Effector memory CD4-positive, alpha-beta T cell (primary cell): ENCODE results near the gene FOXN3.

Experiments
- DNase-seq, 3 donors: peaks; one replicate each; pipeline ENCODE4 v3.0.0-alpha.2; 2020
- H3K27ac ChIP-seq: 2 replicates; pipeline ENCODE4 v1.7.0; 2013; ENCODE audit warnings: mild to moderate bottlenecking, low read length, moderate library complexity; ENCODE audit not compliant: insufficient read depth, poor library complexity, severe bottlenecking
- H3K27me3 ChIP-seq: replicated peaks from 2 replicates; pipeline ENCODE4 v1.7.0; 2013; ENCODE audit warnings: mild to moderate bottlenecking, low read length; ENCODE audit not compliant: insufficient read depth, control insufficient read depth, poor library complexity, severe bottlenecking
- H3K36me3 ChIP-seq: 2 replicates; pipeline ENCODE4 v1.7.0; 2013; ENCODE audit warnings: mild to moderate bottlenecking, low read length, moderate library complexity; ENCODE audit not compliant: control insufficient read depth, insufficient read depth
- H3K4me1 ChIP-seq: 2 replicates; pipeline ENCODE4 v1.7.0; 2013; ENCODE audit warnings: low read length, mild to moderate bottlenecking; ENCODE audit not compliant: control insufficient read depth, insufficient read depth, poor library complexity, severe bottlenecking
- H3K4me3 ChIP-seq: 2 replicates; pipeline ENCODE4 v1.7.0; 2013; ENCODE audit warnings: low read length, low read depth, mild to moderate bottlenecking; ENCODE audit not compliant: insufficient read depth, poor library complexity, severe bottlenecking
- H3K9me3 ChIP-seq: 2 replicates; pipeline ENCODE4 v1.7.0; 2013; ENCODE audit warnings: mild to moderate bottlenecking, low read length, moderate library complexity; ENCODE audit not compliant: control insufficient read depth

The FOXN3 gene

GRCh38 chr14:89422181-89422951 lies 5.3 kb upstream of the FOXN3 start:
- Histone ChIP-seq H3K4me3 (no peak overlapping the region), H3K9me3 (no peaks in the 10 kb centered on the region), H3K36me3 (no peaks in the 10 kb centered on the region), H3K4me1 (peaks cover 12% of the 10 kb centered on the region), H3K27me3 (no peaks in the 10 kb centered on the region), H3K27ac (no peak overlapping the region)
- DNase-seq: no peak

DNA sequence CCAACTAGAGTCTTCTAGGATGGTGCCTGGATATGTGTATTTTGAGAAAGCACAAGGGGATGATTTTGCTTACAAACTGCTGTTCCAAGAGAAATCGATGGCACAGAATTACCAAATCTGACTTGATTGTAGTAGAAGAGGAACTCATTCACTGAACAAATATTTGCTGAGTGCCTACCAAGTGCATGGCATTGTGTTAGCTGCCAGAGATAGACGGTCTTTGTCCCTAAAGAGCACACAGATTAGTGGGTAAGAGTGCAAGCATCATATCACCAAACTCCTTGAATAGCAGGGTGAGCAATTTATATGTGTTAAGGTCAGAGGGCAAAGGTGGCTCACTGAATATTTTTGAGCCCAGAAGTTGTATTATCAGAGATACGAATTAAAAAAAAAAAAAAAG lies 3.5 kb upstream of the FOXN3 start:
- Histone ChIP-seq H3K36me3 (no peaks in the 10 kb centered on the region), H3K4me3 (no peak overlapping the region), H3K9me3 (no peaks in the 10 kb centered on the region), H3K27ac (no peak overlapping the region), H3K27me3 (no peaks in the 10 kb centered on the region), H3K4me1 (peaks cover 12% of the 10 kb centered on the region)
- DNase-seq: no peak

DNA sequence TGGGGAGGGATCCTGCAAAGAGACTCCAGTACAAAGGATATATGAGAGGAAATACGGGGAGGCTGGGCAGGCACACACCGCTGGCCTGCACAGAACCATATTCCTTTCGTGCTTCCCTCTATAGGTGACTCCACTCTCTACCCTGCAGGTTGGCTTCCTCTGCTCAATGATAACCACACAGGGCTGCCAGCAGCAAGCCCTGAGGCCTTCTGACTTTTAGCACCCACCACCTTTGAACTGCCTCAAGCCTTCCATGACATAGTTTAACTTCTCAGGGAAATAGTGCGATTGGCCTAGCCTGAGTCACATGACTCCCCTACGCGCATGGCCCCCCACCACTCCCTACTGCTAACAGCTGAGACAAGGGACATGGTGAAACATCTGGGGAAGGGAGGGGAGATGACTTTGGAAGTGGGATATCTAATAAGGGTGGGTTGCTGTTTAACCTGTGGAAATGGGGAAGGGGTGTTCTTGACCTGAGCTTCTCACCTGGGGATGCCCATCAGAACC lies 3.0 kb upstream of the FOXN3 start:
- no peak overlapping the region for H3K4me3 ChIP-seq
- no peak overlapping the region for H3K27ac ChIP-seq
- no peaks in the 10 kb centered on the region for H3K9me3 ChIP-seq
- DNase-seq: no peak
- H3K27me3 ChIP-seq: no peaks in the 10 kb centered on the region
- no peaks in the 10 kb centered on the region for H3K36me3 ChIP-seq
- peaks cover 12% of the 10 kb centered on the region for H3K4me1 ChIP-seq

DNA sequence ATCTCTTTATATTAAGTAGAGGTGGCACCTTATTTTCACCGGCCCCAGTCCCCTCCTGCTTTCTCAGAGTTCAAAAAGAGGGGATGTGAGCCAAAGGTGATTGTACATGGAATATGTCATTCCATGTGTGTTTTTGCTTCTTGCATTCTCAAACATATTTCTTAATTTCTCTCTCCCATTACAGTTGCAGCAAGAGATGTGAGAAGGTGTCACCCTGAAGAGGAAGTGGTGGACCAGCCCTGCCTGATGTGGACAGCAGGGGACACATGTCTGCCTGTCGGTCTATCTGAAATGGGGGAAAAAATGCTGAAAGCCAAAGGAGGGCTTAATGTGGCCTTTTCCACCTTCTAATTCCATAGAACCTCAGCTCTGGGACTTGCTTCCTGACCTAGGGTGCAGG lies 1.9 kb upstream of the FOXN3 start:
- H3K4me3 ChIP-seq: no peak overlapping the region
- no peak for DNase-seq

GRCh38 chr14:89418452-89418851 lies 1.4 kb upstream of the FOXN3 start:
- peak overlapping the region; percentile 71 for H3K27ac ChIP-seq
- H3K4me1 ChIP-seq: peaks cover 12% of the 10 kb centered on the region

More for the DNA sequence above, 1.9 kb upstream of the FOXN3 start:
- Histone ChIP-seq H3K9me3 (no peaks in the 10 kb centered on the region), H3K27me3 (no peaks in the 10 kb centered on the region), H3K36me3 (no peaks in the 10 kb centered on the region), H3K4me1 (peaks cover 12% of the 10 kb centered on the region), H3K27ac (no peak overlapping the region)

GRCh38 chr14:89417465-89418225 lies 612 bp upstream of the FOXN3 start:
- Histone ChIP-seq H3K4me1 (peaks cover 12% of the 10 kb centered on the region), H3K4me3 (peak overlapping the region; percentile 90), H3K27ac (peak overlapping the region; percentile 71), H3K9me3 (no peaks in the 10 kb centered on the region), H3K27me3 (no peaks in the 10 kb centered on the region), H3K36me3 (no peaks in the 10 kb centered on the region)
- DNase-seq: peak; percentile 15 to 47 (median 40)

More at GRCh38 chr14:89418452-89418851, 1.4 kb upstream of the FOXN3 start:
- DNase-seq: no peak
- Histone ChIP-seq H3K4me3 (no peak overlapping the region), H3K36me3 (no peaks in the 10 kb centered on the region), H3K9me3 (no peaks in the 10 kb centered on the region), H3K27me3 (no peaks in the 10 kb centered on the region)

DNA sequence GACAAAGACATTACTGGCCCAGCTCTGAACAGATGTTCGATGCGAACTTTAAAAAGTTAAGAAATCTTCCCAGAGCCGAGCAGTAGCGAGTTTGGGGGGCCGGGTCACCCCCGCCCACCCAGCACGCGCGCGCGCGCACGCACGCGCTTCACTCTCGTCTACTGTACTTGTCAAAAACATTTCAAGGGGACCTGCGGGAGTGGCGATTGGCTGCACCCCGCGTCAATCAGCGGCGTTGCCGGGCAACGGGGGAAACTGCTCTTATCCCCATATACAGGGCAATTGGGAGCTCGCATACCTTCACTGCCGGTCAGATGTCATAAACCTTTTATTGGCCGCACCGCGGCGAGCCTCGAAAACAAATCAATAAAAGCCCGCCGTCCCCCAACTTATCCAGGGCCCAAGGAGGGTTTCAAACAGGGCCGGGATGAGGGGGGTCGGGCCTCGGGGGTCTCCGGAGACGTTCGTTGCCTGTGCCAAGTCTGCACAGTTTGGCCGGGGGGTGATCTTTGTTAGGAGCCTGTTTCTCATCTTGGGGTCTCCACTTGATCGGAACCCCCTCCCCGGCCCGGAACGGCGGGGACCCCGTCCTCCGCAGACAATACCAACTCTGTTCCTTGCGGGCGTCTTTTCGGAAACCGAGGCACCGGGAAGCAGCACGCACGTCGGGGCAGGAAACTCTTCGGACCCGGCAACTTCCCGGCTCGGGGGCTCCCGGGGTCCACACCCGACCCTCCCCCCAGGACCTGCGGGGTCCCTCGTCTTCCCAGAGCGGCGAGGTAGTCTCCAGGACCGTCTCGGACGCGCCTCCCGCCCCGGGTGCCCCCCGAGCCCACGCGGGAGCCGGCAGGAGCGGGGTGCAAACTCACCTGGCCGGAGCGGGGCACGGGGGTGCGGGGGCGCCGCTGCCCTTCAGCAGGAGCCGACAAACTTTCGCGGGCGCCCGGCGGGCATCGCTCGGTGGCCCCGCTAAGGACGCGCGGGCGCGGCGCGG lies 734 bp downstream of the FOXN3 start:
- peak overlapping the region; percentile 77 for H3K4me3 ChIP-seq
- H3K27me3 ChIP-seq: no peaks in the 10 kb centered on the region
- no peaks in the 10 kb centered on the region for H3K36me3 ChIP-seq
- peak overlapping the region; percentile 69 for H3K27ac ChIP-seq
- H3K9me3 ChIP-seq: no peaks in the 10 kb centered on the region
- DNase-seq: peak; percentile 94 to 98 (median 96)
- peaks cover 12% of the 10 kb centered on the region for H3K4me1 ChIP-seq

- Histone ChIP-seq H3K4me1 (peaks cover 12% of the 10 kb centered on the region), H3K9me3 (no peaks in the 10 kb centered on the region), H3K27ac (no peak overlapping the region), H3K4me3 (no peak overlapping the region), H3K36me3 (no peaks in the 10 kb centered on the region), H3K27me3 (no peaks in the 10 kb centered on the region)
- no peak for DNase-seq
Measured at GRCh38 chr14:89415159-89415558, 1.9 kb downstream of the FOXN3 start.

GRCh38 chr14:89411976-89412375 lies 5.1 kb downstream of the FOXN3 start:
- no peak for DNase-seq
- Histone ChIP-seq H3K4me1 (no peaks in the 10 kb centered on the region), H3K9me3 (no peaks in the 10 kb centered on the region), H3K27ac (no peak overlapping the region), H3K27me3 (no peaks in the 10 kb centered on the region), H3K4me3 (no peak overlapping the region), H3K36me3 (no peaks in the 10 kb centered on the region)
